Iris pigment epithelial cell (primary cell): ENCODE results near the gene AGAP1.

Experiments used
- DNase-seq: peaks from one replicate; pipeline ENCODE4 v3.0.0-alpha.2; 2011; ENCODE audit warnings: low read depth

The AGAP1 gene

DNA sequence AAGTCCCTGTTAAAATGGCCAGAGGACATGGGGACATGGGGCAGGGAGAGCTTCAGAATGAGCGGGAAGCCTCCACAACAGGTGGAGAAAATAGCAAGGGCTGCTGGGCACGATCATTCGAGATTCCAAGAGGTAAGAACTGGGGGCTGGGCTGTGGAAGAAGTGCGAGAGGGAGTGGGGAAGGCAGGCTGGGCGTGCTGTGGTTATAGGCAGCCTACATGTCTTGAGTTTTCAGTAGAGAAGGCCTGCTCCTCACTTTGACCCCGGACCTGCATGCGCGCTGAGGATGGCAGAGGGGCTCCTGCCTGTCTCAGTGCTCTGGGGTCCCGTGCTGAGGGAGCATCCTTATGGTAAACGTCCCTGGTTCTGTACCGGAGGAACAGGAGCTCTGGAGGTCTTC lies 115.5 kb downstream of the AGAP1 start:
- DNase-seq = no peak

- no peak for DNase-seq
Measured at GRCh38 chr2:235609746-235610145, 115.9 kb downstream of the AGAP1 start.

DNA sequence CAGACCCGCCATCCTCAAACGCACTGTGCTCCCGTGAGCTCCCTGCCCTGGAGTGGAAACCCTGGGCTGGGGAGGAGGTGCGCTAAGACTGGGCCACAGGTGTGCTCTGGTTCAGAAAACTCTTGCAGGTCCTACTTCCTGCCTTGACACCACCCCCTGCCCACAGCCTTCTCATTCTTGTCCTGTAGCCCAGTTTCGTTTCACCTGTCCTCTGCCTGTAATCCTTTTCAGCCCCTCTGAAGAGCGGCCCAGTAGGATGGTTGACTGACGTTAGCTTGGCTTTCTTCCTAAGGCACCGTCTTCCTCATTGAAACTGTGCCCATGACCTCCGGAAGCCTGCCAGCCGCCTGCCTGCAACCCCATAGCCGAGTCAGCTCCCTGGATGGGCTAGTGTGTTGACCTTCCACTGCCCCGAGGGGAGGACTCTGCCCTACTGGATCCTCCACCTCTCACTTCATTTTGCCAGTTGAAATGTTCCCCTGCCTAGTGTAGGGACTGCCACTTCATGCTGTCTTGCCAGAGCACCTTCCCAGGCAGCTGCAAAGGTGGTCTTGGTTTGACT lies 116.9 kb downstream of the AGAP1 start:
- no peak for DNase-seq

DNA sequence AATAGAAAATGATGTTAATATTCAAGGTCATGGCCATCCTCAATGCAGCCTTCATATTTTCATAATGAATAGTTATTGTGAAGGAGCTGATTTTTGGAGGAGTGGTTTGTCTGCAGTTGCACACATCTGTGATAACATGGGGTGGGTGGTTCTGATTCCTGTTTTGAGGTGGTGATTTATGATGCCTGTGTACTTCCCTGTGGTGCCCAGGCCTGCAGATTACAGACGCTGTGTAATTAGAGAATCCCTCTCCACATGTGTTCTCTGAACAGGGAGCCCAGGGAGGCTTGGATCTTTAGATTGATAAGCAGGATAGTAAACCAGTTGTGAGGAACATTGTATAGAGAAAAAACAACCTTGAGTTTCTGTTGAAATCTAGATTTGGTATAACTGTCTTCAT lies 117.5 kb downstream of the AGAP1 start:
- DNase-seq = no peak

DNA sequence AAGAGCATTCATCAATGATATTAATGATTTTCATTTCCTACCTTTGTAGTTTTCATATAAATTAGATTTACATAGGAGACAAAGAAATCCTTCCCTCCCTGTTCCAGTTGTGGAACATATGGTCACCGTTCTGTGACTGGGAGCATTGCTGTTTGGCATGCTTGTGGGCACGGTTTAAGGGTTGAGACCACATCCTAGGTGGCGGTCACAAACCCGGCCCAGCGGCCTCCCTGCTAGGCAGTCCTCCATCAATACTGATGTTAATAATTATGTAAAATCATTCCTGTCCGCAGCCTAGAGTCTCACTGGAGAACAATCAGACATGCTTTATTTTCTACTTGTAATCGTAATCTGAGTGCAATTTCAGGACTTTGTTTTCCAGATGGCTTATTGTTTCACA lies 117.9 kb downstream of the AGAP1 start:
- no peak for DNase-seq

GRCh38 chr2:235612181-235612950 lies 118.5 kb downstream of the AGAP1 start:
- no peak for DNase-seq

- no peak for DNase-seq
Measured at GRCh38 chr2:235613649-235614048, 119.8 kb downstream of the AGAP1 start.

DNA sequence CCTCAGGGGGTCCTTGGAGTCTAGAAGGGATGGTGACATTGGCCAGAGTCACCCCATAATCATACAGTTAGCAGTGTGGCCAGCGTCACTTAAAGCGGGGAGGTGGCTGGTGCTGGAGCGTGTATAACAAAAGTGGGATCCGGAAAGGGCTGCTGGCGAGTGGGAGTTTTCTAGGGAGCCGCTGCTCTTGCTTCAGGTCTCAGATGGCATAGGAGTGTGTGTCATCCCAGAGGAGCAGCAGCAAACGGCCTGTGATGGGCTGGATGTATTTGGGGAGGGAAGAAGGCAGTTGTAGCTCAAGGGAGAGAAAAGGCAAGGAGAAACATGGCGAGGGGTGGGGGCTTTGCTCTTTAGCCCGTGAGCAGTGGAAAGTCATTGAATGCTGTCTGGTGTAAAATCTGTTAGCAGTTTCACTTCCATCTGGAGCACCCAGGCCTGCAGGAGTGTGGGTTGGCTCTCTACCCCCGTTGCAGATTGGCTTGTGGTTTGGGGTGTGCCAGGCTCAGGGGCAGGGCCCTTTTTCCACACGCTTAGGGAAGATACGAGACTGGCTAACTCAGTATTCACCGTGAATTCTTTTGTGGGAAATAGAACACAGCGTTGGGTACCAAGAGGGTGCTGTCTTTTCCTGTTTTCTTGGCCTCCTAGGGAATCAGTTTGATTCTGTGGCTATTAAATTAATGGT lies 120.5 kb downstream of the AGAP1 start:
- DNase-seq = no peak

DNA sequence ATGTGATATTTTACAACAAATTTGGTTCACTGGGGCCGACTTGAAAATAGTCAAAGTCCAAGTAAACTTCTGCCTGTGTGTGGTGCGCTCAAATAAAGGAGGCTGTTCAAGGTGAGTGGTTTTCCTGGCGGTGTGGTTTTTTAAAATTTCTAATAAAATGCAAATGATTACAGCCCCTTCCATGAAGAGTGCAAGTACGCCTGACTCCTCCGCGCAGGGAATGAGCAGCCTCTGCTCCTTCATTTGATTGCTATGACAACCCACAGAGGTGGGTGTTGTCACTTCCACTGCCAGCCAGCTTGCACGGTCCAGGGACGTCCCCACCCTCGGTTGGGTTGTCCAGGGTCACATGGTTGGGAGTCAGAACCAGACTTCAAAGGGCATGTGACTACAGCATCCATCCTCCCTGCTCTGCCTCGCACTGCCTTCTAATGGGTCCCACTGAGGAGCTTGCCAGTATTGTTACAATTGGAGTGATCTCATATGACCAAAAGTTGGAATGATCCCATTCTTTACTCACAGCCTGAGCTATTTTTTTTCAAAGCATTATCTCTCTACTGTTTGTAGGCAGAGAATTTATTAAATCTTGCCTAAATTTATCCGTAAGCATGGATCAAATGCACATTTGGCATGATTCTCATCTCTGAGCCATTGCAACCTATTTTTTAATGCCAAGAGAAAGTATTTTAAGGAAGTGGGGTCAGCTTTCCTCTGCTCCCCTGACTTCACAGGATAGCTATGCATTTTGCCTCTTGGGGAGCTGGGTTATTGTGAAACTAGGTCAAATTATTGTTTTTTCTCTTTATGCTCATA lies 121.3 kb downstream of the AGAP1 start:
- peak; percentile 82 for DNase-seq

DNA sequence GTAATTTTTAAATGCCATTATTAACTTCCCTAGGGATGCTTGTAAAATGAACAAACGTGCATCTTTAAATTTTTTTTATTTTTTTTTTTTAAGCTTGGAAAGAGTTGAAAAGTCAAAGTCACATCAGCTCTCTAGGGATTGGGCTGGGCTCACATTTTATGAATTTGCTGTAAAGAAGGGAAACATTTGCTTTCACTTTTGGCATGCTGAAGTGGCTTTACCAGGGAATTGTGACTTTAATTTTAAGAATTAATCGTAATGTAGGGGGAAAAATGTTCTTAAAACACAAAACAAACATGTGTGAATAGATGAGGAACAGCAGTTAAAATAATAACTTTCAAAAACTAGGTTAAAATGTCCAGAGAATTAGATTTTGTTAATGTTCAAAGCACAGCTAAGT lies 123.0 kb downstream of the AGAP1 start:
- no peak for DNase-seq

DNA sequence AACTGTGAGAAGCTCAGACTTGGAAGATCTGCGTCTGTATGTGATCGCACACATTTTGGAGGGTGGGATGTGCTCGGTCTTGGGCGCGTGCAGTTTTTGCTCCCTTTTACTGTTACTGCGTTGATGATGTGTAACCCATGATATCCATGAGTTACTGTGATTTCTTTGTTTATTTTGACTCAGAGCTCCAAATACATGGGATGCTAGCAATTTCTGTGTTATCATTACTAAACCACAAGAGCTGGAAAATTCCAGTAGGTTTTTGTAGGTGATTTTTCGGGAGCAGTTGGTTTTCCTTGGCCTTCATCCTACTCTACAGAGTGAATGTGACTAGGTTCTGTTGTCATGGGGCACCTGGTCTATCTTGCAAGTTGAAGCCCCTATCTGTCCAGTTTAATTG lies 124.2 kb downstream of the AGAP1 start:
- DNase-seq = peak; percentile 67

DNA sequence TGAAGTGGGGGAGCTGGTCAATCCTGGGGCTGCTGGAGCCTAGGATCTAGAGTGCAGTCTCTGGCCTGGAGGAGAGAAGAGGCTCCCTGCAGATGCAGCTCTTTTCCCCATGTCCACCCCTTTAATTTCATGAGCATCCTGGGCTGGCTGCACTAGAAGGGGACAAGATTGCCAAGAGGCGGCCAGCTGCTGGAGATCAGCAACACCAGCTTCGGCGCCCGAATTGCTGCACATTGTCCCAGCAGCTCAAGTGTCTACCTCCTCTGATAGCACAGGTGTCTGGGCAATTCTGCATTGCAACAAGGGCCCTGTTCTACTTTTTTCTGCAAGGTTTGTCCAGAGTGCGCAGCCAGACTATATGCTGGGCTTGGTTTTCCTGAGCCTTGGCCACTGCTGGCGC lies 125.7 kb downstream of the AGAP1 start:
- no peak for DNase-seq

GRCh38 chr2:235621736-235622135 lies 127.9 kb downstream of the AGAP1 start:
- no peak for DNase-seq

DNA sequence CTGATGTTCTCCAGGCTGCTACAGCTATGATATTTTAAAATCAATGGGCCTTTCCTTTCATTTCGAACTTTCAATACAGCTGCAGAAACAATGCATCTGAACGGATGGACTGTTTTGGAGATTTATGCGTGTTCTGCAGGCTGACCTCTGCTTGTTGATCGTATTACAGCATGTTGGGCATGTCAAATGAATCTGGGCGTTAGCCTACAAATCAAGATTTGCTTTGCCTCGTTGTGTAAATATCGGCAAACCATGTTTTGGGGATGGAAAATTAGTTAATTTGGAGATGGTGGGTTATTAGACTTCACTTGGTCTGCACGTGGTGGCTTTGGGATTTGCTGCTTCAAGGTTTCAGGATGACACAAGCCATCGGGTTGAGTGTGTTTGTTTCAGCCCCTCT lies 129.3 kb downstream of the AGAP1 start:
- no peak for DNase-seq

DNA sequence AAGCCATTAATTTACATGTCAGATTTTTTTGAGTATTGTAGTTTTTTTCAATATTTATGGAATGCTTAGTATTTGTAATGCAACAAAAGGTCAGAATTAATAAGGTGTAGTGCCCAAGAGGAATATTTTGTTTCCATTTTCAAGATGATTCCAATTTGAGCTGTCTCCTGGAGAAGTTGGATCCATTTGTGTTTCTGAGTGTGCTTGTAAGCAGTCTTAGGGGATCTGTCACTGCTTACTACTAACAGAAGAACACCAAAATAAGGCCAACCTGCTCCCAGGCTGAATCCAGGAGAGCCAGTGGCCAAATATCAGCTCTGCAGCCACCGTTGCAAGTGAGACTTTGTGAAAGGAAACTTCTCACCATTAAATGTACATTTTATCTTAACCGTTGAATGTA lies 129.9 kb downstream of the AGAP1 start:
- DNase-seq = no peak

DNA sequence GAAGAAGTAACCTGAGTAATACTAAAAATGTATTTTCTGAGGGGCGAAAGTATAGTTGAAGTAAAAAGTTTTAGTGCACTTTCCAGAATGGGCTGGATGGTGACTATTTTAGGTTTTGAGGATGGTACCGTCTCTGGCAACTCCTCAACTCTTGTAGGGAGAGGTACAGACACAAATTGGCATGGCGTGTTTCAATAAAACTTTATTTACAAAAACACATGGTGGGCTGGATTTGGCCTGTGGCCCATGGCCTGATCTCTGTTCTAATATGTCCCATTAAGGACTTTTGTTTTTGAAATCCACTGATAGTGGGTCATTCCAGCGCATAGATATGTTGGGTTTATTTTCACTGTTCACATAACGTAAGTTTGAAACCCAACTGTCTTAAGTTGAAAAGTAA lies 132.8 kb downstream of the AGAP1 start:
- DNase-seq = no peak

- DNase-seq = peak; percentile 27
Measured at GRCh38 chr2:235627682-235628081, 133.8 kb downstream of the AGAP1 start.

GRCh38 chr2:235630718-235631296 lies 137.0 kb downstream of the AGAP1 start:
- DNase-seq = no peak

- DNase-seq = peak; percentile 51
Measured at GRCh38 chr2:235634435-235635158, 140.8 kb downstream of the AGAP1 start.

GRCh38 chr2:235636546-235636945 lies 142.7 kb downstream of the AGAP1 start:
- DNase-seq = no peak

- DNase-seq = no peak
Measured at GRCh38 chr2:235637896-235638295, 144.1 kb downstream of the AGAP1 start.
